GM12891 (cell line): Measurements from ENCODE around the gene PLAGL1.

ENCODE experiments used
- PAX5 ChIP-seq: IDR thresholded peaks from 2 replicates; pipeline ENCODE4 v1.6.1; 2011; ENCODE audit warnings: low read length, moderate library complexity, mild to moderate bottlenecking; ENCODE audit not compliant: insufficient read depth, severe bottlenecking
- POLR2A ChIP-seq: IDR thresholded peaks from 2 replicates; pipeline ENCODE4 v1.6.1; 2011; ENCODE audit warnings: low read depth, low read length, control low read depth
- POLR2AphosphoS5 ChIP-seq: IDR thresholded peaks from 2 replicates; pipeline ENCODE4 v1.6.1; 2011; ENCODE audit warnings: low read depth, low read length, control low read depth
- TAF1 ChIP-seq: IDR thresholded peaks from 2 replicates; pipeline ENCODE4 v1.6.1; 2011; ENCODE audit warnings: low read depth, low read length, control low read depth

DNA sequence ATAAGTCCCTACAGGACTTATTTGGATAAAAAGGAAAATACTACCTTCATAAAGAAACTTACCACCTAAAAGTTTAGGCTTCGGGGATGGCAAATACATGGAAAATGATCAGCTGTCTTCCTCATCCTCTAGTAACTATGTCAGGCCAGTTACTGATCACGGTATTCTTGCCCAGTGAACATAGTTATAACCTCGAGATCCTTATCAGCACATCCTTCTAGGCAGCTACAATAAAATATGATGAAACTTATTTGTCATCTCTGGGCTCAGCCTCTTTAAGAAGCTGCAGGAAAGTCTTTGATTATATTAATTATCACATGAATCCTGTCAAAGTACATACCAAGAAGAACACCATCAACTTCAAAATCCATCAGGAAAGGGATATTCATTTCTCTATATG lies 45.5 kb upstream of the PLAGL1 start:
- TF ChIP-seq POLR2AphosphoS5 (no peak), POLR2A (no peak), TAF1 (no peak), PAX5 (no peak)
